DOHH2 (cell line): ENCODE measurements around the gene MMP24OS.

Source experiments
- CTCF ChIP-seq: fragments of 200-600 bp; sonication (generic); IDR thresholded peaks from one replicate; pipeline ENCODE4 v1.5.1; 2014; ENCODE audit warnings: antibody characterized with exemption, mild to moderate bottlenecking, low read depth, low read length; ENCODE audit not compliant: poor library complexity, severe bottlenecking
- EZH2phosphoT487 ChIP-seq: fragments of 200-600 bp; sonication (generic); IDR thresholded peaks from 2 replicates; pipeline ENCODE4 v1.6.1; 2017; ENCODE audit warnings: borderline replicate concordance, mild to moderate bottlenecking, antibody characterized with exemption, low read length, moderate library complexity, mixed read lengths

- TF ChIP-seq CTCF (no peak), EZH2phosphoT487 (no peak)
Observed at GRCh38 chr20:35277127-35277526, 795 bp downstream of the MMP24OS start.
